SU-DHL-6 (cell line): ENCODE data around the gene KRT81.
"Not testable (repeated sequence)": the region's sequence is repeated elsewhere in the genome, so short reads cannot be mapped to it uniquely, and the experiment has no call there.

Source experiments
- EZH2phosphoT487 ChIP-seq: fragments of 200-600 bp; sonication (generic), shearing (Covaris generic); conservative IDR thresholded peaks from 2 replicates; pipeline ENCODE4 v1.6.1; 2018; ENCODE audit warnings: mild to moderate bottlenecking, antibody characterized with exemption, low read length, moderate library complexity, mixed read lengths
- TF ChIP-seq, protein P1 (sequence below): fragments of 200-600 bp; sonication (generic); IDR thresholded peaks from one replicate; pipeline ENCODE4 v1.5.1; 2017; ENCODE audit warnings: antibody characterized with exemption, mild to moderate bottlenecking, low read length, moderate library complexity; ENCODE audit not compliant: insufficient read depth, poor library complexity, severe bottlenecking

DNA sequence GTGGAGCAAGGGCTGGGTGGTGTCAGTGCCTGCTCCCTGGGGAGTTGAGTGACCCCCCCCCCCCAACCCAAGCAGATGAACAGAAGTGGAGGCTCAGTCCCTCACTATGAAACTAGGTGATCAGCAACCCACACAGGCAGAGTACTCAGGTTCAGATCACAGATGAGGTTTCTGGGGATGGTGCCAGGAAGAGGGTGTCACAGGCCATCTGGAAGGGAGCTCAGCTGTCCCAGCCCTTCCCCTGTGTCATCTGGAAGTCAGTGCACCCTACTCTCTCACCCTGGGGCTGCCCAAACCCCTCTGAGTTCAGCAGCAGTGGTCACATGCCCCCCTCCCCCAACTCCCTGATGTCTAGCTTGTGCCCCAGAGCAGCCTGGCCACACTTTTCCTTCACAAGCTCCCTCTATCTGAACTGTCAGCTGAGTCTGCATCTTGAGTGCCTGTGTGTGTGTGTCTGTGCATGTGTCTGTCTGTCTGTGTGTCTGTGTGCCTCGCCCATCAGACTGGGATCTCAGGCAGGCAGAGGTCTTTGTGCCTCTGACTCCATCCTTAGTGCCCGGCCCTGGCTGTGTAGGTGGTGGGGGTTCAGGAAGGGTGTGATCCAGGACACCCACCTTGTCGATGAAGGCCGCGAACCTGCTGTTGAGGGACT is 725 bp downstream of the KRT81 start:
- TF ChIP-seq, protein P1, sequence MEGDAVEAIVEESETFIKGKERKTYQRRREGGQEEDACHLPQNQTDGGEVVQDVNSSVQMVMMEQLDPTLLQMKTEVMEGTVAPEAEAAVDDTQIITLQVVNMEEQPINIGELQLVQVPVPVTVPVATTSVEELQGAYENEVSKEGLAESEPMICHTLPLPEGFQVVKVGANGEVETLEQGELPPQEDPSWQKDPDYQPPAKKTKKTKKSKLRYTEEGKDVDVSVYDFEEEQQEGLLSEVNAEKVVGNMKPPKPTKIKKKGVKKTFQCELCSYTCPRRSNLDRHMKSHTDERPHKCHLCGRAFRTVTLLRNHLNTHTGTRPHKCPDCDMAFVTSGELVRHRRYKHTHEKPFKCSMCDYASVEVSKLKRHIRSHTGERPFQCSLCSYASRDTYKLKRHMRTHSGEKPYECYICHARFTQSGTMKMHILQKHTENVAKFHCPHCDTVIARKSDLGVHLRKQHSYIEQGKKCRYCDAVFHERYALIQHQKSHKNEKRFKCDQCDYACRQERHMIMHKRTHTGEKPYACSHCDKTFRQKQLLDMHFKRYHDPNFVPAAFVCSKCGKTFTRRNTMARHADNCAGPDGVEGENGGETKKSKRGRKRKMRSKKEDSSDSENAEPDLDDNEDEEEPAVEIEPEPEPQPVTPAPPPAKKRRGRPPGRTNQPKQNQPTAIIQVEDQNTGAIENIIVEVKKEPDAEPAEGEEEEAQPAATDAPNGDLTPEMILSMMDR = not testable (repeated sequence)
- TF ChIP-seq EZH2phosphoT487 = not testable (repeated sequence)
